Aorta (tissue), 5 donors: ENCODE results near the gene SCAP. TPM values are rescaled to one million over a fixed set of nuclear protein-coding genes. Genes with fewer than 3 reads are reported as not detected.
A peak's percentile ranks its signal among the peaks of the same experiment; 100 is the strongest.

Experiments
- ATAC-seq: fragments of 200-7000 bp; cut with Tn5 transposase; one replicate; pipeline ENCODE4 v1.9.1; 2022; ENCODE audit warnings: moderate library complexity; ENCODE audit not compliant: low FRiP score
- DNase-seq, 2 donors: peaks; one replicate each; pipeline ENCODE4 v3.0.0-alpha.2; 2020
- H3K27ac ChIP-seq, 2 donors: one replicate each; pipeline ENCODE4 v1.5.1; 2013; ENCODE audit warnings: low read length in 2 of 2, mild to moderate bottlenecking in 2 of 2, moderate library complexity in 2 of 2, control low read depth in 1 of 2, inconsistent platforms in 1 of 2, low read depth in 1 of 2
- H3K27me3 ChIP-seq, 2 donors: one replicate each; pipeline ENCODE4 v1.6.1; 2013; ENCODE audit warnings: control low read depth in 1 of 2, low read length in 1 of 2, mild to moderate bottlenecking in 1 of 2, moderate library complexity in 1 of 2; ENCODE audit not compliant: insufficient read depth in 2 of 2, control insufficient read depth in 1 of 2
- H3K36me3 ChIP-seq, 2 donors: one replicate each; pipeline ENCODE4 v1.6.1; 2013; ENCODE audit warnings: control low read depth in 1 of 2, low read length in 1 of 2, mild to moderate bottlenecking in 1 of 2; ENCODE audit not compliant: insufficient read depth in 2 of 2, control insufficient read depth in 1 of 2
- H3K4me1 ChIP-seq, 2 donors: one replicate each; pipeline ENCODE4 v1.6.1; 2013; ENCODE audit warnings: low read length in 2 of 2, control low read depth in 1 of 2, mild to moderate bottlenecking in 1 of 2, moderate library complexity in 1 of 2; ENCODE audit not compliant: insufficient read depth in 2 of 2, control insufficient read depth in 1 of 2
- H3K4me3 ChIP-seq, 2 donors: one replicate each; pipeline ENCODE4 v1.5.1; 2013; ENCODE audit warnings: low read length in 2 of 2, control low read depth in 1 of 2, mild to moderate bottlenecking in 1 of 2
- H3K9me3 ChIP-seq: one replicate; pipeline ENCODE4 v1.6.1; 2013; ENCODE audit warnings: mild to moderate bottlenecking, low read length; ENCODE audit not compliant: control insufficient read depth
- WGBS, 2 donors: extraction: QIAGEN DNeasy Blood & Tissue Kit; methylation state at CpG; one replicate each; pipeline ENCODE4 v1.1.7; 2013; 5-methylcytosine and 5-hydroxymethylcytosine counted together
- intact Hi-C, 2 donors: fragments of 100-400 bp; cut with DNase I; formaldehyde crosslinking; loops; one replicate each; pipeline versions ENCODE4 v1.14.2 to v1.15.0; 2022
- polyA plus RNA-seq, 2 donors: library from polyadenylated mRNA; stranded (reverse); fragments of 200-250 nt; gene quantifications; one replicate each; pipeline ENCODE4 v1.2.3, GENCODE V29; 2013
- total RNA-seq, 2 donors: library from RNA; stranded (reverse); fragmentation: NEBNext Ultra II Directional; extraction: Animal tissue kit (Norgen Biotek cat#: 25700); gene quantifications; one replicate each; pipeline ENCODE4 v1.2.1, GENCODE V29; 2021
- donor health status: healthy with polysubstance abuse.
- donor health status: Bipolar disorder and iron deficiency.
- donor health status: DM: no; HTN: no; CAD: no.
- donor health status: DM: no; HTN: no; CAD: no.
- donor health status: DM: yes; HTN: yes; CAD: no.

SCAP gene
- total and polyA plus RNA-seq, 4 donors, result 13.9 to 66.1 (median 55.2) TPM

GRCh38 chr3:47423548-47424145, 52.1 kb downstream of the SCAP start:
- H3K36me3 ChIP-seq, result peaks cover 0 to 2% of the 10 kb centered on the region in 2 donors
- DNase-seq, result peak in 1 of 2 donors; percentile 19

GRCh38 chr3:47422743-47423142, 53.0 kb downstream of the SCAP start:
- Histone ChIP-seq H3K27ac (no peak overlapping the region), H3K4me1 (no peaks in the 10 kb centered on the region), H3K9me3 (no peaks in the 10 kb centered on the region), H3K4me3 (no peak overlapping the region), H3K27me3 (no peaks in the 10 kb centered on the region), H3K36me3 (peaks cover 0 to 2% of the 10 kb centered on the region in 2 donors)
- intact Hi-C loops, result no loop called here
- ATAC-seq (no peak), DNase-seq (peak in 1 of 2 donors; percentile 44)
- WGBS, 2 donors, result 88 to 90% methylated on average over 9 of the region's 9 CpGs

More at GRCh38 chr3:47423548-47424145, 52.1 kb downstream of the SCAP start:
- Histone ChIP-seq H3K27ac (no peak overlapping the region), H3K4me3 (no peak overlapping the region), H3K4me1 (no peaks in the 10 kb centered on the region), H3K27me3 (no peaks in the 10 kb centered on the region), H3K9me3 (no peaks in the 10 kb centered on the region)
- no peak for ATAC-seq
- 92 to 93% methylated on average over 8 of the region's 8 CpGs for WGBS, 2 donors
- intact Hi-C loops, result no loop called here

DNA sequence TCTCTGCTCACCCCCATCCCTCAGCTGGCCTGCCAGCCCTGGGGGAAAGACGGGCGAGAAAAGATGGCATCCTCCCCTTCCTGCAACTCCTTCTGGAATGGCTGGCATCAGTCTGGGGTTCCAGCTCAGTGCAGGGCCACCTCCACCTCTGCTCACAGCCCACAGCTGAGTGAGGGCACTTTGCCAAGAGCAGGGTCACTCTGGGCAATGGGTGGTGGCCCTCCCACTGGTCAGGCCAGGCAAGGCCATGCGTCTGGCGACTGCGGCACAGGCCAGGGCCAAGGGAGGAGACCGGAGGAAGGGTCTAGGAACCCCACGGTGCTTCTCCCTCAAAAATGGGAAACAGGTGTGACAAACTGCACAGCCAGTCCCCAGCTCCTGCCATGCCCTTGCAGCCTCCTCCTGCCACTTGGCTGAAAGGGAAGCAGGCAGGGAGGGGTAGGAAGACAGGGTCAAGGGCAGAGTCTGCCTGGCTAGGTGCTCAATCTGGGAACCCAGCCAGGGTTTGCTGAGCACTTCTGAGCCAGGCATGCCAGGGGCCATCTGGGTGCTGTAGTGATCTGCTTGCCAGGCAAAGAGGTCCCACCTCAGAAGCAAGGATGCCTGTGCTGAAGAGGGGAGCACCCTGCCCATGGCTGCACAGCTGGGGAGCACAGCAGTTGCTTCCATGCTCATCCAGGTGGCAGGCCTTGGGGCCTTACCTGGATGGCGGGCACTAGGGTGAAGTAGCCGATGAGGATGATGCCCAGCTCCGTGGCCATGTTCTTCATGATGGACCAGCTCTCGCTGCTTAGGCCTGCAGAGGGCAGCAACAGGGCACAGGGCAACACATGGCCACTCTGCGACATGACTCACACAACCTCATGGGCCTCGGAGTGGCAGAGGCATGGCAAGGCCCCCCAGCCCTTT, 53.7 kb downstream of the SCAP start:
- H3K9me3 ChIP-seq, result no peaks in the 10 kb centered on the region
- WGBS, 2 donors, result 79 to 80% methylated on average over 13 of the region's 13 CpGs
- H3K4me1 ChIP-seq, result no peaks in the 10 kb centered on the region
- DNase-seq (peak in 1 of 2 donors; percentile 50), ATAC-seq (no peak)
- H3K27me3 ChIP-seq, result no peaks in the 10 kb centered on the region
- intact Hi-C loops, result loop anchor here (1.0 to 2.0 kb wide), 2 partner anchors 53 to 55 kb away; partner anchors contain the start of gene SCAP (in 1 of the 2)
- peak overlapping the region in 1 of 2 donors; percentile 13 for H3K27ac ChIP-seq
- peaks cover 0 to 2% of the 10 kb centered on the region in 2 donors for H3K36me3 ChIP-seq
- H3K4me3 ChIP-seq, result no peak overlapping the region

DNA sequence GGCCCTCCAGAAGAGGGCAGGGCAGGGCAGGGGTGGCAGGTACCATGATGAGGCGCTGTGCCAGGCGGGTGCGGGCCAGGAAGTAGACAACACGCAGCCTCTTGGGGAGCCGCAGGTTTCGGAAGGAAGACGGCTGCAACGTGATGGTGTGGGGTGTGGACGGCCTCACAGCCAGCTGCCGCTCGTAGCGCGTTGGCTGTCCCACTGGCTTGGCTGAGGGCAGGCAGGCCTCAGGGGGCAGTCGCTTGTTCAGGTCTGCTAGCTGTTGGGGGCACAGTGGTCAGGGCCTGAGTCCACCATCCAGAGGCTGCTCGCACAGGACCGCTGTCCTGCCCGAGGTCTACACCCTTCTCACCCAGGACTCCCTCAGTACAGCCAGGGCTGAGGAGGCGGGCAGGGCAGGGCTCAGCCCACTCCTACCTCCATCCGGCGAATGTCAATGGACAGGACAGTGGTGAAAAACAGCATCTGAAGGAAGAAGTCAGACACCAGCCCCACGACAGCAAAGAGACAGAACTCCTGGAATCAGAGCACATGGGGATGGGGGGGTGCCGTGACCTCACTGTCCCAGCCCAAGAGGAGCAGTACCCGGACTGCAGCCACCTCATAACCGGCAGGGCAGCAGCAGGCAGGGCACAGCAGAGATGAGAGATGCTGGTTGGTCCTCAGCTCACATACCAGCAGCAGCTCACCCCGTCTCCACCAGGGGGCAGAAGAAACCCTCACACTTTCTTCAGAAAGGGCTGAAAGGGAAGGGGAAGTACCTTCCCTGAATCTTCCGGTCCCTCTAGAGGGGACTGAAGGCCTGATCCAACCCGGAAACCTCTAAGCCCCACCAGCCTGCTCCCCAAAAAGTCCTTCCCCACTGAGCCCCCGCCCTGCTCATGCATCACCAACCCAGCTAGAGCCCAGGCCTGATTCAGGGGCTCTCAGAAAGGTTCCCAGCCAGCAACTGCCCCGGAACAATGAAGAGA, 54.9 kb downstream of the SCAP start:
- Histone ChIP-seq H3K36me3 (peaks cover 0 to 3% of the 10 kb centered on the region in 2 donors), H3K27me3 (no peaks in the 10 kb centered on the region), H3K9me3 (no peaks in the 10 kb centered on the region), H3K27ac (peak overlapping the region in 1 of 2 donors; percentile 53), H3K4me1 (no peaks in the 10 kb centered on the region), H3K4me3 (no peak overlapping the region)
- DNase-seq, result peak; percentile 92 to 95
- 63 to 67% methylated on average over 29 of the region's 29 CpGs for WGBS, 2 donors
- intact Hi-C loops, result loop anchor here (1.0 to 2.0 kb wide), 2 partner anchors 55 to 56 kb away; partner anchors contain the start of gene SCAP (in 1 of the 2)
- peak; percentile 88 for ATAC-seq

- no peak overlapping the region for H3K4me3 ChIP-seq
- peaks cover 0 to 3% of the 10 kb centered on the region in 2 donors for H3K36me3 ChIP-seq
- H3K27ac ChIP-seq, result no peak overlapping the region
- 87 to 92% methylated on average over 5 of the region's 5 CpGs for WGBS, 2 donors
- intact Hi-C loops, result loop anchor here in 1 of 2 donors (2.0 kb wide), 1 partner anchor 57 kb away; no protein-coding TSS in a partner anchor
- no peaks in the 10 kb centered on the region for H3K27me3 ChIP-seq
- no peaks in the 10 kb centered on the region for H3K4me1 ChIP-seq
- ATAC-seq, result no peak
- peak in 1 of 2 donors; percentile 42 for DNase-seq
- H3K9me3 ChIP-seq, result no peaks in the 10 kb centered on the region
Observed at GRCh38 chr3:47420044-47420430, 55.7 kb downstream of the SCAP start.

- no peaks in the 10 kb centered on the region for H3K9me3 ChIP-seq
Observed at GRCh38 chr3:47419083-47420043, 56.4 kb downstream of the SCAP start.

GRCh38 chr3:47418167-47419082, 57.3 kb downstream of the SCAP start:
- H3K27ac ChIP-seq, result no peak overlapping the region
- H3K9me3 ChIP-seq, result no peaks in the 10 kb centered on the region
- no peaks in the 10 kb centered on the region for H3K27me3 ChIP-seq
- ATAC-seq (no peak), DNase-seq (no peak)
- H3K4me3 ChIP-seq, result no peak overlapping the region
- peaks cover 0 to 5% of the 10 kb centered on the region in 2 donors for H3K36me3 ChIP-seq
- 89% methylated on average over 53 of the region's 53 CpGs for WGBS, 2 donors
- intact Hi-C loops, result no loop called here
- no peaks in the 10 kb centered on the region for H3K4me1 ChIP-seq

More at GRCh38 chr3:47419083-47420043, 56.4 kb downstream of the SCAP start:
- DNase-seq (peak in 1 of 2 donors; percentile 36), ATAC-seq (no peak)
- H3K27me3 ChIP-seq, result no peaks in the 10 kb centered on the region
- H3K4me3 ChIP-seq, result no peak overlapping the region
- WGBS, 2 donors, result 86 to 87% methylated on average over 17 of the region's 17 CpGs
- intact Hi-C loops, result loop anchor here in 1 of 2 donors (2.0 kb wide), 1 partner anchor 57 kb away; no protein-coding TSS in a partner anchor
- H3K27ac ChIP-seq, result no peak overlapping the region
- peaks cover 0 to 3% of the 10 kb centered on the region in 2 donors for H3K36me3 ChIP-seq
- H3K4me1 ChIP-seq, result no peaks in the 10 kb centered on the region
